Tibial artery (tissue), 4 donors: ENCODE results near the gene ACTG2.

ENCODE experiments used
- DNase-seq, 2 donors: peaks; one replicate each; pipeline ENCODE4 v3.0.0-alpha.2; 2019
- H3K27ac ChIP-seq, 2 donors: fragments of 200-600 bp; sonication (generic) in 1 of 2; 1 replicate in 1 of 2; 2 replicates in 1 of 2; pipeline ENCODE4 v1.5.1; 2018 to 2019; ENCODE audit warnings: mild to moderate bottlenecking in 1 of 2
- H3K27me3 ChIP-seq, 2 donors: fragments of 200-600 bp; sonication (generic) in 1 of 2; one replicate each; pipeline versions ENCODE4 v1.5.1 to v1.6.0; 2016 to 2019
- H3K36me3 ChIP-seq, 3 donors: fragments of 200-600 bp; sonication (generic) in 2 of 3; one replicate each; pipeline ENCODE4 v1.5.1; 2016 to 2019; ENCODE audit warnings: mild to moderate bottlenecking in 2 of 3
- H3K4me1 ChIP-seq, 4 donors: fragments of 200-600 bp; sonication (generic) in 2 of 4; 1 replicate in 3 of 4; 2 replicates in 1 of 4; pipeline ENCODE4 v1.5.1; 2016 to 2019
- H3K4me3 ChIP-seq, 2 donors: fragments of 200-600 bp; sonication (generic) in 1 of 2; 1 replicate in 1 of 2; 2 replicates in 1 of 2; pipeline ENCODE4 v1.5.1; 2018 to 2019; ENCODE audit warnings: mild to moderate bottlenecking in 2 of 2
- H3K9me3 ChIP-seq, 3 donors: fragments of 200-600 bp; sonication (generic) in 1 of 3; one replicate each; pipeline ENCODE4 v1.5.1; 2016 to 2019
- CTCF ChIP-seq, 2 experiments: fragments of 200-600 bp in 1 of 2; fragments of 450-650 bp in 1 of 2; IDR thresholded peaks; one replicate each; pipeline ENCODE4 v1.5.1; 2017 to 2019; ENCODE audit warnings: antibody characterized with exemption in 2 of 2, mild to moderate bottlenecking in 1 of 2, moderate library complexity in 1 of 2
- intact Hi-C: fragments of 100-400 bp; cut with DNase I; formaldehyde crosslinking; loops from one replicate; pipeline ENCODE4 v1.15.0; 2023; ENCODE audit warnings: low total_unique reads

The ACTG2 gene

GRCh38 chr2:73946666-73947065, 53.9 kb downstream of the ACTG2 start:
- H3K36me3 ChIP-seq: peaks cover 48 to 80% (median 72%) of the 10 kb centered on the region in 3 donors

DNA sequence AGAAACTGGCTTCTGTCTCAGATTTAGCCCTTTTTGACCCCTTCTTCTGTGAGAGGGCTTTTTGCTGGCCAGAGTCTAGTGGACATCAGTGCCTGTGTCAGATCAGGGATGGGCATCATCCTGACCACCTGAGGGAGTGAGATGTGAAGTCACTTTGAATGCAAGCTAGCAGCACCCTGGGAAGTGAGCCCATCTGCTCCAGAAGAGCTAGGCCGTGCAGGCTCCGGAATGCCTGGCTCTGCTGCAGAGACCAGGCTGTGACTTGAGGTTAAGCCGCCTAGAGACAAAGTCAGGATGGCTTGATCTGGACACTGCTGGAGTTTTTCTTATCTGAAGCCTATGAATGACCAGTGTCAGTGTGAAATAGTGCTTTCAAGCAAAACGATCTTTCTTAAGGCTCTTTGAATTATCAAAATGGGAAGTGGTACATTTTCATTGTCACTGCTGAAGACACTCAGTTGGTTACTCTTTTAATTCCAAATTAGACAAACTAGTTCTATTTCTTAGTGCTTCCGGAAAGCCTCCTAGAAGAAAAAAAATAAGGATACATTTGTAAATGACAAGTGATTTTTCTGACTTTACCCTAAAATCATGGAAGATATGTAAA, 54.7 kb downstream of the ACTG2 start:
- Histone ChIP-seq H3K4me1 (no peaks in the 10 kb centered on the region), H3K27me3 (no peaks in the 10 kb centered on the region), H3K4me3 (no peak overlapping the region), H3K36me3 (peaks cover 55 to 84% (median 80%) of the 10 kb centered on the region in 3 donors), H3K9me3 (no peaks in the 10 kb centered on the region), H3K27ac (no peak overlapping the region)
- DNase-seq: no peak
- TF ChIP-seq CTCF (IDR thresholded peaks at IDR 0.05): no peak
- intact Hi-C loops: no loop called here

More at GRCh38 chr2:73946666-73947065, 53.9 kb downstream of the ACTG2 start:
- no peak overlapping the region for H3K4me3 ChIP-seq
- H3K27me3 ChIP-seq: no peaks in the 10 kb centered on the region
- intact Hi-C loops: no loop called here
- TF ChIP-seq CTCF (IDR thresholded peaks at IDR 0.05): no peak
- no peak overlapping the region for H3K27ac ChIP-seq
- no peak for DNase-seq
- H3K9me3 ChIP-seq: no peaks in the 10 kb centered on the region
- H3K4me1 ChIP-seq: no peaks in the 10 kb centered on the region

GRCh38 chr2:73949802-73950201, 57.0 kb downstream of the ACTG2 start:
- peaks cover 69 to 95% (median 86%) of the 10 kb centered on the region in 3 donors for H3K36me3 ChIP-seq
- intact Hi-C loops: no loop called here

DNA sequence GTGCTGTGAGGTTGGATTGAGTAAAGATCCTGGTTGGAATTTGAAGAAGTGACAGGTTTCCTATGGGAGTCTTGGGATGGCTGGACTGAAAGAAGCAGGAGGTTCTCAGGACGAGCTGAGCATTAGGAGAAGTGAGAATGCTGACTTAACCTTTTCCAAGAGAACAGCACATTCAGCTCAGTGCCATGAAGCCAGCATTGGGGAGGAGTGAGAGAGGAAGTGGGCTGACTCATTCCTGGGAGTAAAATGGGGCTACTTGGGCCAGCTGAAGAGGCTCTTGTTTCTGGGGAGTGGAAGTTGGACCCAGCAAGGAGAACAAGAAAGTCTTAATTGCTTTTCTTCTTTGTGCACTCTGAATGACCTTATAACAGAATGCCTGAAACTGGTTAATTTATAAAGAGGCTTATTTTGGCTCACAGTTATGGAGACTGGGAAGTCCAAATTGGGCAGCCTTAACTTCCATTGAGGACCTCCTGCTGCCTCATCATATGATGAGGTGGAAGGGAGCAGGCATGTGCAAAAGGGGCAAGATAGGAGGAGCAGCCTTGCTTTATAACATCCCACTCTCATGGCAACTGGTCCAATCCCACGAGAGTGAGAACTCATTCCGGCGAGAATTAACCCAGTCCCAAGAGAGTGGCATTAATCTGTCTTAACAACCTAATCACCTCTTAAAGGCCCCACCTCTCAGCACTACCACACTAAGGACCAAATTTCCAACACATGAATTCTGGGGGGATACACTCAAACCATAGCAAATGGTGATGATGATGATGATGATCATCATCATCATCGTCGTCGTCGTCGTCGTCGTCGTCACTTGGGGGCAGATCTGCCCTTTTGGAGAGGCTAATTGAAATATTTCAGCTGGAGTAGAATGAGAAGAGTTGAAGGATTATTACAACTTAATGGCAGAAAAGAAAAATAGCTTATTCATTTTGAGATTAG, 60.0 kb downstream of the ACTG2 start:
- TF ChIP-seq CTCF (IDR thresholded peaks at IDR 0.05): no peak
- peak in 1 of 2 donors; percentile 41 for DNase-seq

More at GRCh38 chr2:73949802-73950201, 57.0 kb downstream of the ACTG2 start:
- H3K4me3 ChIP-seq: no peak overlapping the region
- no peak for TF ChIP-seq CTCF (IDR thresholded peaks at IDR 0.05)
- H3K9me3 ChIP-seq: no peaks in the 10 kb centered on the region
- no peak overlapping the region for H3K27ac ChIP-seq
- no peak for DNase-seq
- no peaks in the 10 kb centered on the region for H3K27me3 ChIP-seq
- H3K4me1 ChIP-seq: no peaks in the 10 kb centered on the region

GRCh38 chr2:73956218-73956865, 63.5 kb downstream of the ACTG2 start:
- no peaks in the 10 kb centered on the region for H3K9me3 ChIP-seq
- no peak for TF ChIP-seq CTCF (IDR thresholded peaks at IDR 0.05)
- intact Hi-C loops: no loop called here
- H3K27ac ChIP-seq: no peak overlapping the region
- no peak for DNase-seq
- peaks cover 60 to 93% (median 81%) of the 10 kb centered on the region in 3 donors for H3K36me3 ChIP-seq
- H3K4me3 ChIP-seq: no peak overlapping the region
- H3K27me3 ChIP-seq: no peaks in the 10 kb centered on the region
- no peaks in the 10 kb centered on the region for H3K4me1 ChIP-seq

More for the DNA sequence above, 60.0 kb downstream of the ACTG2 start:
- intact Hi-C loops: no loop called here
- Histone ChIP-seq H3K4me1 (no peaks in the 10 kb centered on the region), H3K27ac (no peak overlapping the region), H3K36me3 (peaks cover 74 to 95% (median 90%) of the 10 kb centered on the region in 3 donors), H3K4me3 (no peak overlapping the region), H3K27me3 (no peaks in the 10 kb centered on the region), H3K9me3 (no peaks in the 10 kb centered on the region)
